Testis (tissue), 2 donors: Measurements from ENCODE around the gene EREG.

Experiments
- POLR2A ChIP-seq: fragments of 450-650 bp; IDR thresholded peaks from one replicate; pipeline ENCODE4 v1.6.1; 2017; ENCODE audit warnings: antibody characterized with exemption, mild to moderate bottlenecking, moderate library complexity
- TF ChIP-seq, protein P1 (sequence below), 3 experiments: fragments of 450-650 bp in 2 of 3; fragments of 200-600 bp in 1 of 3; sonication (generic) in 1 of 3; IDR thresholded peaks; one replicate each; pipeline ENCODE4 v1.5.1; 2016 to 2019; ENCODE audit warnings: antibody characterized with exemption in 3 of 3, mild to moderate bottlenecking in 2 of 3, moderate library complexity in 1 of 3

DNA sequence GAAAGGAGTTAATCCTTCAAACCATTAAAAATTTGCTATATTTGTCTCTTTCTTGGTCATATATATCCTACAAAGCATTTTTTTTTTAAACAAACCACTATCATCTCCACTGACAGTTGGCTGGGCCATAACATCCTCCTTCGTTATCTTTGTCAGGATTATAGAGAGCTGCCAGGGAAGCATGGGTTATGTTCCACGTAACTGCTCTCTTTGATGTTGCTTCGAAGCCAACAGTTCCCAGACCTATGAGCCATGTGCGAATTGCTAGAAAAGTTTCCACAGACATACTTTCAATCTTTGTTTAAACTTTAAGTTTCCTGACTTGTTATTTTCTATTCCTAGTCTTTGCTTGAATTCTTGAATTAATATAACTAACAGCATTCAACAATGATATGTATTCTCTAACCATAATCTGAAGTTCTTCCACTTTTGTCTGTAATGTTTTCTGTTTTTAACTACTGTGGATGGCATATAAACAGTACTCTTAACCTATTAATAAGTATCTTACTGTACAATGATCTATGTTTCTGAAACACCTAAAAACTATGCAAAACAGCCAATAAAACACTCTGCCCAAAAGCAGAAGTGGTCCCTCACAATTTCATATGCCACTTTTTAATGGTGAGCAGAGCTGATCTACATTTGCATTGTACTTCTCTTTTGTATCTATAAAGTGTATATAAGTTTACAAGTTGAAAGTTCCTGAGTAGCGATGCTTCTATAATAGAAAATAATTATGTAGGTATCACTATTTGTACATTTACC lies 37.9 kb downstream of the EREG start:
- TF ChIP-seq, protein P1, sequence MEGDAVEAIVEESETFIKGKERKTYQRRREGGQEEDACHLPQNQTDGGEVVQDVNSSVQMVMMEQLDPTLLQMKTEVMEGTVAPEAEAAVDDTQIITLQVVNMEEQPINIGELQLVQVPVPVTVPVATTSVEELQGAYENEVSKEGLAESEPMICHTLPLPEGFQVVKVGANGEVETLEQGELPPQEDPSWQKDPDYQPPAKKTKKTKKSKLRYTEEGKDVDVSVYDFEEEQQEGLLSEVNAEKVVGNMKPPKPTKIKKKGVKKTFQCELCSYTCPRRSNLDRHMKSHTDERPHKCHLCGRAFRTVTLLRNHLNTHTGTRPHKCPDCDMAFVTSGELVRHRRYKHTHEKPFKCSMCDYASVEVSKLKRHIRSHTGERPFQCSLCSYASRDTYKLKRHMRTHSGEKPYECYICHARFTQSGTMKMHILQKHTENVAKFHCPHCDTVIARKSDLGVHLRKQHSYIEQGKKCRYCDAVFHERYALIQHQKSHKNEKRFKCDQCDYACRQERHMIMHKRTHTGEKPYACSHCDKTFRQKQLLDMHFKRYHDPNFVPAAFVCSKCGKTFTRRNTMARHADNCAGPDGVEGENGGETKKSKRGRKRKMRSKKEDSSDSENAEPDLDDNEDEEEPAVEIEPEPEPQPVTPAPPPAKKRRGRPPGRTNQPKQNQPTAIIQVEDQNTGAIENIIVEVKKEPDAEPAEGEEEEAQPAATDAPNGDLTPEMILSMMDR (IDR thresholded peaks at IDR 0.05), result no peak
- TF ChIP-seq POLR2A, result no peak
